Neural cell (in vitro differentiated cells): ENCODE data around the gene SELENOI. TPM values are rescaled to one million over a fixed set of nuclear protein-coding genes. Genes with fewer than 3 reads are reported as not detected.

Experiments used
- H2AFZ ChIP-seq: fragments of 200-600, 300-800 bp; sonication (generic), shearing (Covaris generic); 2 replicates; pipeline ENCODE4 v1.6.0; 2014; ENCODE audit warnings: low read depth, mild to moderate bottlenecking, antibody characterized with exemption, low read length, moderate library complexity
- H3F3A ChIP-seq: fragments of 200-600 bp; shearing (Covaris generic); 2 replicates; pipeline ENCODE4 v1.6.1; 2016; ENCODE audit warnings: mild to moderate bottlenecking, moderate library complexity, mixed read lengths, antibody characterized with exemption, low read length; ENCODE audit not compliant: insufficient read depth, poor library complexity, severe bottlenecking
- H3K27ac ChIP-seq: fragments of 200-600, 300-800 bp; sonication (generic), shearing (Covaris generic); 2 replicates; pipeline ENCODE4 v1.5.1; 2014; ENCODE audit warnings: mild to moderate bottlenecking, low read length, moderate library complexity
- H3K27me3 ChIP-seq: fragments of 300-800, 200-600 bp; sonication (generic), shearing (Covaris generic); 2 replicates; pipeline ENCODE4 v1.6.0; 2014; ENCODE audit warnings: mild to moderate bottlenecking, low read depth, low read length, moderate library complexity; ENCODE audit not compliant: insufficient read depth
- H3K36me3 ChIP-seq: fragments of 300-800, 200-600 bp; sonication (generic), shearing (Covaris generic); 2 replicates; pipeline ENCODE4 v1.5.1; 2014; ENCODE audit warnings: mild to moderate bottlenecking, antibody characterized with exemption, low read length, moderate library complexity; ENCODE audit not compliant: insufficient read depth
- H3K4me2 ChIP-seq: fragments of 300-800, 200-600 bp; sonication (generic), shearing (Covaris generic); 2 replicates; pipeline ENCODE4 v1.6.0; 2014; ENCODE audit warnings: mild to moderate bottlenecking, low read length
- H3K4me3 ChIP-seq: fragments of 300-800, 200-600 bp; sonication (generic), shearing (Covaris generic); 2 replicates; pipeline ENCODE4 v1.5.1; 2014; ENCODE audit warnings: mild to moderate bottlenecking, low read length, moderate library complexity
- H3K79me2 ChIP-seq: fragments of 200-600 bp; shearing (Covaris generic); replicated peaks from 2 replicates; pipeline ENCODE4 v1.6.0; 2014; ENCODE audit warnings: mild to moderate bottlenecking, low read length, moderate library complexity; ENCODE audit not compliant: insufficient read depth
- H3K9ac ChIP-seq: fragments of 300-800, 200-600 bp; sonication (generic), shearing (Covaris generic); 2 replicates; pipeline ENCODE4 v1.6.1; 2016; ENCODE audit warnings: mild to moderate bottlenecking, low read length, mixed read lengths
- H3K9me2 ChIP-seq: fragments of 200-600 bp; shearing (Covaris generic); 2 replicates; pipeline ENCODE4 v1.6.1; 2016; ENCODE audit warnings: mild to moderate bottlenecking, low read length, mixed read lengths; ENCODE audit not compliant: insufficient read depth
- H3K9me3 ChIP-seq: fragments of 200-600, 300-800 bp; sonication (generic), shearing (Covaris generic); 2 replicates; pipeline ENCODE4 v1.6.1; 2016; ENCODE audit warnings: mild to moderate bottlenecking, mixed run types, low read length, moderate library complexity, mixed read lengths
- H4K20me1 ChIP-seq: fragments of 200-600 bp; shearing (Covaris generic); 2 replicates; pipeline ENCODE4 v1.6.1; 2016; ENCODE audit warnings: mild to moderate bottlenecking, mixed run types; ENCODE audit not compliant: insufficient read depth
- EP300 ChIP-seq: fragments of 450-650 bp; conservative IDR thresholded peaks from 2 replicates; pipeline ENCODE4 v1.6.1; 2014; ENCODE audit warnings: antibody characterized with exemption, mild to moderate bottlenecking, moderate library complexity; ENCODE audit not compliant: poor library complexity, severe bottlenecking
- EZH2 ChIP-seq: fragments of 200-600, 300-800 bp; shearing (Covaris generic), sonication (generic); IDR thresholded peaks from 2 replicates; pipeline ENCODE4 v1.6.1; 2014; ENCODE audit warnings: antibody characterized with exemption, low read length, borderline replicate concordance, mild to moderate bottlenecking; ENCODE audit not compliant: insufficient read depth, poor library complexity, severe bottlenecking
- MXI1 ChIP-seq: fragments of 450-650 bp; conservative IDR thresholded peaks from 2 replicates; pipeline ENCODE4 v1.6.1; 2014; ENCODE audit warnings: antibody characterized with exemption, mild to moderate bottlenecking; ENCODE audit not compliant: poor library complexity, severe bottlenecking
- POLR2AphosphoS5 ChIP-seq: IDR thresholded peaks from 2 replicates; pipeline ENCODE4 v1.6.1; 2012
- RAD21 ChIP-seq: fragments of 450-650 bp; conservative IDR thresholded peaks from 2 replicates; pipeline ENCODE4 v1.6.1; 2014; ENCODE audit warnings: antibody characterized with exemption, mild to moderate bottlenecking, moderate library complexity
- SMC3 ChIP-seq: fragments of 450-650 bp; conservative IDR thresholded peaks from 2 replicates; pipeline ENCODE4 v1.6.1; 2014; ENCODE audit warnings: antibody characterized with exemption, mild to moderate bottlenecking, moderate library complexity; ENCODE audit not compliant: poor library complexity
- TAF1 ChIP-seq: IDR thresholded peaks from 2 replicates; pipeline ENCODE4 v1.6.1; 2012; ENCODE audit warnings: low read depth
- polyA plus RNA-seq: library from polyadenylated mRNA; depleted of rRNA; stranded (reverse); fragments of >200 nt; gene quantifications from 2 replicates; pipeline ENCODE4 v1.2.3, GENCODE V29; 2014
- TF ChIP-seq, protein P1 (sequence below): IDR thresholded peaks from 2 replicates; pipeline ENCODE4 v1.6.1; 2012; ENCODE audit warnings: borderline replicate concordance
- TF ChIP-seq, protein P2 (sequence below): fragments of 450-650 bp; IDR thresholded peaks from 2 replicates; pipeline ENCODE4 v1.5.1; 2014; ENCODE audit warnings: antibody characterized with exemption, mild to moderate bottlenecking, moderate library complexity; ENCODE audit not compliant: poor library complexity, severe bottlenecking

The SELENOI gene
- polyA plus RNA-seq, 1 donor from 2014 or later, result 25.2 TPM

DNA sequence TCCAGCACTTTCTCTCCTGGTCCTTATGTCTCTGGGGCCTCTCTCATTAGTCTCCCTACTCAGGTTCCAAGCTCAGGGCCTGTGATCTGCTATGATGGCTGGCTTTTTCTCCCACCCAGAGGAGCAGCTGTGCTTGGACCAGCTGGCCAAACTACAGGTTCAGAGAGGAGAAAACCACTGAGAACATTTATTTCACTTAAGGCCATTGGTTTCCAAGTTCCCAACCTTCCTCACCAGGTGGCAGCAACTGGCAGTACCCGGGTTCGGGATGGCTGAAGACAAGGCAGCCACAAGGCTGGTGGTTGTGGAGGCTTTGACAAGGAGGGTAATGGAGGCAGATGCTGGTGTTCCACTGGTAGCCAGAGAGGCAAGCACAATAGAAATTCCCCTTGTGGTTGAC is 29.9 kb upstream of the SELENOI start:
- no peak overlapping the region for H3K27ac ChIP-seq
- no peak overlapping the region for H3K9ac ChIP-seq
- H3K4me2 ChIP-seq, result no peak overlapping the region
- no peaks in the 10 kb centered on the region for H3K27me3 ChIP-seq
- no peaks in the 10 kb centered on the region for H3F3A ChIP-seq
- no peak overlapping the region for H2AFZ ChIP-seq
- H3K9me3 ChIP-seq, result no peaks in the 10 kb centered on the region
- H4K20me1 ChIP-seq, result no peaks in the 10 kb centered on the region
- TF ChIP-seq SMC3 (peak; percentile 36), POLR2AphosphoS5 (no peak), RAD21 (peak; percentile 22), MXI1 (no peak)
- TF ChIP-seq, protein P1, sequence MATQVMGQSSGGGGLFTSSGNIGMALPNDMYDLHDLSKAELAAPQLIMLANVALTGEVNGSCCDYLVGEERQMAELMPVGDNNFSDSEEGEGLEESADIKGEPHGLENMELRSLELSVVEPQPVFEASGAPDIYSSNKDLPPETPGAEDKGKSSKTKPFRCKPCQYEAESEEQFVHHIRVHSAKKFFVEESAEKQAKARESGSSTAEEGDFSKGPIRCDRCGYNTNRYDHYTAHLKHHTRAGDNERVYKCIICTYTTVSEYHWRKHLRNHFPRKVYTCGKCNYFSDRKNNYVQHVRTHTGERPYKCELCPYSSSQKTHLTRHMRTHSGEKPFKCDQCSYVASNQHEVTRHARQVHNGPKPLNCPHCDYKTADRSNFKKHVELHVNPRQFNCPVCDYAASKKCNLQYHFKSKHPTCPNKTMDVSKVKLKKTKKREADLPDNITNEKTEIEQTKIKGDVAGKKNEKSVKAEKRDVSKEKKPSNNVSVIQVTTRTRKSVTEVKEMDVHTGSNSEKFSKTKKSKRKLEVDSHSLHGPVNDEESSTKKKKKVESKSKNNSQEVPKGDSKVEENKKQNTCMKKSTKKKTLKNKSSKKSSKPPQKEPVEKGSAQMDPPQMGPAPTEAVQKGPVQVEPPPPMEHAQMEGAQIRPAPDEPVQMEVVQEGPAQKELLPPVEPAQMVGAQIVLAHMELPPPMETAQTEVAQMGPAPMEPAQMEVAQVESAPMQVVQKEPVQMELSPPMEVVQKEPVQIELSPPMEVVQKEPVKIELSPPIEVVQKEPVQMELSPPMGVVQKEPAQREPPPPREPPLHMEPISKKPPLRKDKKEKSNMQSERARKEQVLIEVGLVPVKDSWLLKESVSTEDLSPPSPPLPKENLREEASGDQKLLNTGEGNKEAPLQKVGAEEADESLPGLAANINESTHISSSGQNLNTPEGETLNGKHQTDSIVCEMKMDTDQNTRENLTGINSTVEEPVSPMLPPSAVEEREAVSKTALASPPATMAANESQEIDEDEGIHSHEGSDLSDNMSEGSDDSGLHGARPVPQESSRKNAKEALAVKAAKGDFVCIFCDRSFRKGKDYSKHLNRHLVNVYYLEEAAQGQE, result no peak
- TF ChIP-seq, protein P2, sequence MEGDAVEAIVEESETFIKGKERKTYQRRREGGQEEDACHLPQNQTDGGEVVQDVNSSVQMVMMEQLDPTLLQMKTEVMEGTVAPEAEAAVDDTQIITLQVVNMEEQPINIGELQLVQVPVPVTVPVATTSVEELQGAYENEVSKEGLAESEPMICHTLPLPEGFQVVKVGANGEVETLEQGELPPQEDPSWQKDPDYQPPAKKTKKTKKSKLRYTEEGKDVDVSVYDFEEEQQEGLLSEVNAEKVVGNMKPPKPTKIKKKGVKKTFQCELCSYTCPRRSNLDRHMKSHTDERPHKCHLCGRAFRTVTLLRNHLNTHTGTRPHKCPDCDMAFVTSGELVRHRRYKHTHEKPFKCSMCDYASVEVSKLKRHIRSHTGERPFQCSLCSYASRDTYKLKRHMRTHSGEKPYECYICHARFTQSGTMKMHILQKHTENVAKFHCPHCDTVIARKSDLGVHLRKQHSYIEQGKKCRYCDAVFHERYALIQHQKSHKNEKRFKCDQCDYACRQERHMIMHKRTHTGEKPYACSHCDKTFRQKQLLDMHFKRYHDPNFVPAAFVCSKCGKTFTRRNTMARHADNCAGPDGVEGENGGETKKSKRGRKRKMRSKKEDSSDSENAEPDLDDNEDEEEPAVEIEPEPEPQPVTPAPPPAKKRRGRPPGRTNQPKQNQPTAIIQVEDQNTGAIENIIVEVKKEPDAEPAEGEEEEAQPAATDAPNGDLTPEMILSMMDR, result peak; percentile 20
- no peaks in the 10 kb centered on the region for H3K79me2 ChIP-seq
- H3K4me3 ChIP-seq, result no peak overlapping the region
- H3K9me2 ChIP-seq, result no peaks in the 10 kb centered on the region
- H3K36me3 ChIP-seq, result no peaks in the 10 kb centered on the region

DNA sequence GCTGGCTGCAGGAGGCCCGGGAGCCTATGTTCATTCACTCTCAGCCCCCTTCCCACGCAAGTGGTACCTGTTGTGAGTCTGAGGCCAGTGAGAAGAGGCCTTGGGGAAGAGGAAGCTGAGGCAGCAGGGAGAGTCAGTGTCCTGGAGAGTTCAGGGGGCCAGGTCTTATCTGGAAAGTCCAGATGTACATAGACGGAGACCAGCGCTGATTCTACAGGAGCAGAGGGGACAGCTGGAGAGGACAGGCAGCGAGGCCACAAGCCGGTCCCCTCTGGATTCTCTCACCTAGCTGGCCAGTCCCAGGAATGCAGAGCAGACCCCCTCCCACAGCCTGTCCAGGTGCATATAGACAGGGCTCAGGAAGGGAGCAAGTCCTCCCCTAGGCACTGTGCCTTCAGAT is 29.1 kb upstream of the SELENOI start:
- H4K20me1 ChIP-seq, result no peaks in the 10 kb centered on the region
- H3K79me2 ChIP-seq, result no peaks in the 10 kb centered on the region
- TF ChIP-seq MXI1, result no peak
- no peak for TF ChIP-seq EZH2
- TF ChIP-seq EP300, result no peak
- no peak for TF ChIP-seq RAD21
- TF ChIP-seq SMC3, result no peak
- TF ChIP-seq, protein P1, result no peak
- no peak for TF ChIP-seq POLR2AphosphoS5
- TF ChIP-seq TAF1, result no peak
- no peak overlapping the region for H3K27ac ChIP-seq
- H3K4me3 ChIP-seq, result no peak overlapping the region
- no peaks in the 10 kb centered on the region for H3F3A ChIP-seq
- no peaks in the 10 kb centered on the region for H3K27me3 ChIP-seq
- no peak overlapping the region for H2AFZ ChIP-seq
- no peak overlapping the region for H3K9ac ChIP-seq
- H3K9me3 ChIP-seq, result no peaks in the 10 kb centered on the region
- no peak overlapping the region for H3K4me2 ChIP-seq
- no peaks in the 10 kb centered on the region for H3K9me2 ChIP-seq
- no peaks in the 10 kb centered on the region for H3K36me3 ChIP-seq
